ENCODE measurements around the gene RFWD3. TPM values are rescaled to one million over a fixed set of nuclear protein-coding genes. Genes with fewer than 3 reads are reported as not detected.
A peak's percentile ranks its signal among the peaks of the same experiment; 100 is the strongest.

RFWD3 gene
- total and polyA plus RNA-seq, 2 of the 13 experiments (the other 11 are each of a cell fraction or from before 2014, with no cell fraction given) = 23.4 to 62.6 TPM

- TF ChIP-seq, protein P1, sequence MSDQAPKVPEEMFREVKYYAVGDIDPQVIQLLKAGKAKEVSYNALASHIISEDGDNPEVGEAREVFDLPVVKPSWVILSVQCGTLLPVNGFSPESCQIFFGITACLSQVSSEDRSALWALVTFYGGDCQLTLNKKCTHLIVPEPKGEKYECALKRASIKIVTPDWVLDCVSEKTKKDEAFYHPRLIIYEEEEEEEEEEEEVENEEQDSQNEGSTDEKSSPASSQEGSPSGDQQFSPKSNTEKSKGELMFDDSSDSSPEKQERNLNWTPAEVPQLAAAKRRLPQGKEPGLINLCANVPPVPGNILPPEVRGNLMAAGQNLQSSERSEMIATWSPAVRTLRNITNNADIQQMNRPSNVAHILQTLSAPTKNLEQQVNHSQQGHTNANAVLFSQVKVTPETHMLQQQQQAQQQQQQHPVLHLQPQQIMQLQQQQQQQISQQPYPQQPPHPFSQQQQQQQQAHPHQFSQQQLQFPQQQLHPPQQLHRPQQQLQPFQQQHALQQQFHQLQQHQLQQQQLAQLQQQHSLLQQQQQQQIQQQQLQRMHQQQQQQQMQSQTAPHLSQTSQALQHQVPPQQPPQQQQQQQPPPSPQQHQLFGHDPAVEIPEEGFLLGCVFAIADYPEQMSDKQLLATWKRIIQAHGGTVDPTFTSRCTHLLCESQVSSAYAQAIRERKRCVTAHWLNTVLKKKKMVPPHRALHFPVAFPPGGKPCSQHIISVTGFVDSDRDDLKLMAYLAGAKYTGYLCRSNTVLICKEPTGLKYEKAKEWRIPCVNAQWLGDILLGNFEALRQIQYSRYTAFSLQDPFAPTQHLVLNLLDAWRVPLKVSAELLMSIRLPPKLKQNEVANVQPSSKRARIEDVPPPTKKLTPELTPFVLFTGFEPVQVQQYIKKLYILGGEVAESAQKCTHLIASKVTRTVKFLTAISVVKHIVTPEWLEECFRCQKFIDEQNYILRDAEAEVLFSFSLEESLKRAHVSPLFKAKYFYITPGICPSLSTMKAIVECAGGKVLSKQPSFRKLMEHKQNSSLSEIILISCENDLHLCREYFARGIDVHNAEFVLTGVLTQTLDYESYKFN (CRISPR knock-in tag; conservative IDR thresholded peaks at IDR 0.05) = peak; percentile 61; the same call in 1 of the 2 replicates
- no peak for TF ChIP-seq ZNF496 (CRISPR knock-in tag; IDR thresholded peaks at IDR 0.05; ENCODE audit: insufficient replicate concordance)
- peak; percentile 20; the same call in 1 of the 2 replicates for TF ChIP-seq ZNF441 (CRISPR knock-in tag; IDR thresholded peaks at IDR 0.05; ENCODE audit: borderline replicate concordance)
- TF ChIP-seq ZFP36L1 (CRISPR knock-in tag; IDR thresholded peaks at IDR 0.05) = 0 out of 2 replicates have a peak, but pooled peaks have one; percentile 79
- TF ChIP-seq ZNF180 (CRISPR knock-in tag; IDR thresholded peaks at IDR 0.05; ENCODE audit: borderline replicate concordance, low read depth) = peak; percentile 88; the same call in 1 of the 2 replicates
- TF ChIP-seq ATAD3A (CRISPR knock-in tag; IDR thresholded peaks at IDR 0.05) = no peak
- TF ChIP-seq ZNF790 (CRISPR knock-in tag; IDR thresholded peaks at IDR 0.05; ENCODE audit: borderline replicate concordance) = peak; percentile 71; the same call in 1 of the 2 replicates
- TF ChIP-seq, protein P2, sequence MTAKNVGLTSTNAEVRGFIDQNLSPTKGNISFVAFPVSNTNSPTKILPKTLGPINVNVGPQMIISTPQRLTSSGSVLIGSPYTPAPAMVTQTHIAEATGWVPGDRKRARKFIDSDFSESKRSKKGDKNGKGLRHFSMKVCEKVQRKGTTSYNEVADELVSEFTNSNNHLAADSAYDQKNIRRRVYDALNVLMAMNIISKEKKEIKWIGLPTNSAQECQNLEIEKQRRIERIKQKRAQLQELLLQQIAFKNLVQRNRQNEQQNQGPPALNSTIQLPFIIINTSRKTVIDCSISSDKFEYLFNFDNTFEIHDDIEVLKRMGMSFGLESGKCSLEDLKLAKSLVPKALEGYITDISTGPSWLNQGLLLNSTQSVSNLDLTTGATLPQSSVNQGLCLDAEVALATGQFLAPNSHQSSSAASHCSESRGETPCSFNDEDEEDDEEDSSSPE (CRISPR knock-in tag; IDR thresholded peaks at IDR 0.05) = peak; percentile 74
- TF ChIP-seq THAP9 (CRISPR knock-in tag; IDR thresholded peaks at IDR 0.05; ENCODE audit: borderline replicate concordance) = peak; percentile 98
- TF ChIP-seq ZNF263 (CRISPR knock-in tag; IDR thresholded peaks at IDR 0.05) = peak; percentile 76; the same call in 1 of the 2 replicates
- peak; percentile 46; the same call in 1 of the 2 replicates for TF ChIP-seq ZNF33A (CRISPR knock-in tag; IDR thresholded peaks at IDR 0.05; ENCODE audit: borderline replicate concordance)
- TF ChIP-seq NFYC (CRISPR knock-in tag; IDR thresholded peaks at IDR 0.05) = no peak
- TF ChIP-seq FOXO4 (CRISPR knock-in tag; conservative IDR thresholded peaks at IDR 0.05) = no peak
- TF ChIP-seq REPIN1 (CRISPR knock-in tag; IDR thresholded peaks at IDR 0.05; ENCODE audit: borderline replicate concordance, low read depth) = 0 out of 2 replicates have a peak, but pooled peaks have one; percentile 74
- TF ChIP-seq ZNF333 (CRISPR knock-in tag; IDR thresholded peaks at IDR 0.05; ENCODE audit: borderline replicate concordance) = 0 out of 2 replicates have a peak, but pooled peaks have one; percentile 16
- TF ChIP-seq KLF16 (CRISPR knock-in tag; IDR thresholded peaks at IDR 0.05) = peak in 1 of 2 experiments; percentile 82; a peak in 1 of 4 replicates
Measured at GRCh38 chr16:74606521-74607309, 60.0 kb downstream of the RFWD3 start, which contains the start of gene GLG1 (continued).

Data from HepG2 (cell line).